Thymus (tissue), 11 donors: ENCODE data around the gene SSX4. TPM values are rescaled to one million over a fixed set of nuclear protein-coding genes. Genes with fewer than 3 reads are reported as not detected.
"Not testable (repeated sequence)": the region's sequence is repeated elsewhere in the genome, so short reads cannot be mapped to it uniquely, and the experiment has no call there.

Source experiments
- DNase-seq, 9 donors: peaks; one replicate each; pipeline ENCODE4 v3.0.0-alpha.2; 2013; ENCODE audit warnings: low spot score in 9 of 9, low read depth in 6 of 9, missing footprints in 1 of 9
- H3K27ac ChIP-seq, 2 donors: one replicate each; pipeline ENCODE4 v1.5.1; 2013; ENCODE audit warnings: control low read depth in 1 of 2, low read depth in 1 of 2, low read length in 1 of 2, mild to moderate bottlenecking in 1 of 2, moderate library complexity in 1 of 2
- H3K27me3 ChIP-seq, 2 donors: one replicate each; pipeline ENCODE4 v1.5.1; 2013; ENCODE audit warnings: low read length in 1 of 2; ENCODE audit not compliant: control insufficient read depth in 2 of 2, insufficient read depth in 1 of 2
- H3K36me3 ChIP-seq, 2 donors: one replicate each; pipeline ENCODE4 v1.5.1; 2013; ENCODE audit warnings: low read length in 1 of 2, mild to moderate bottlenecking in 1 of 2, moderate library complexity in 1 of 2; ENCODE audit not compliant: control insufficient read depth in 2 of 2, insufficient read depth in 2 of 2
- H3K4me1 ChIP-seq, 2 donors: one replicate each; pipeline ENCODE4 v1.5.1; 2013; ENCODE audit warnings: low read length in 2 of 2; ENCODE audit not compliant: control insufficient read depth in 2 of 2, insufficient read depth in 2 of 2
- H3K4me3 ChIP-seq, 2 donors: one replicate each; pipeline ENCODE4 v1.5.1; 2013; ENCODE audit warnings: low read length in 2 of 2, control low read depth in 1 of 2, mild to moderate bottlenecking in 1 of 2
- H3K9me3 ChIP-seq, 2 donors: one replicate each; pipeline ENCODE4 v1.5.1; 2013; ENCODE audit warnings: low read length in 1 of 2, mild to moderate bottlenecking in 1 of 2; ENCODE audit not compliant: control insufficient read depth in 2 of 2, insufficient read depth in 1 of 2
- WGBS: extraction: QIAGEN DNeasy Blood & Tissue Kit; methylation state at CpG from one replicate; pipeline ENCODE4 v1.1.7; 2013; 5-methylcytosine and 5-hydroxymethylcytosine counted together
- polyA plus RNA-seq: library from polyadenylated mRNA; stranded (reverse); fragments of 200-250 nt; gene quantifications from one replicate; pipeline ENCODE4 v1.2.3, GENCODE V29; 2013
- total RNA-seq: library from RNA; stranded (reverse); fragments of 120-200 nt; gene quantifications from one replicate; pipeline ENCODE4 v1.2.4, GENCODE V29; 2013
- donor health status: healthy.

The SSX4 gene
- total and polyA plus RNA-seq, 2 donors = 0.02 TPM; not detected in 1

DNA sequence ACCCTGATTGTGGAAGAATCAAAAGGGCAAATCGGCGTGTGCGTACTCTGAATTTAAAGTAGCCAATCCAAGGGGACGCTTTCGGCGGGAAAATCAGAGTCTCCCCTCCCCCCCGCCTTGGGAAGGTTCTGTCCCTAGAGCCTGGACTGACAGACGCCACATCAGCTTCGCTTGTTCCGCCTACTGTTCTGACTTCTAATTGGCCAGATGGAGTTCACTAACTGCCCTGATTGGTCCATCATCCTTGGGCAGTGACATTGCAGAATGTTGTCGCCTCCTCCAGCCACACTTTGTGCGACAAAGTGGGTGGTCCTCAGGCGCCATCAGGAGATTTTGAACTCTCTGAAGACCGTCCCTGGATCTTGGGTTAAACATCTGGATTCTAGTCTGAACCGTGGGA, 28.5 kb downstream of the SSX4 start, which contains the start of gene SSX4B:
Gene SSX4B (minus strand): TSS at position 101 of the 400 bp plus-strand sequence. CDS start 588 bp downstream, outside the sequence.
- H3K36me3 ChIP-seq, H3K27ac ChIP-seq, DNase-seq, H3K27me3 ChIP-seq, H3K9me3 ChIP-seq, H3K4me1 ChIP-seq, H3K4me3 ChIP-seq: not testable (repeated sequence)
- WGBS = no CpG with 5 or more reads among the region's 15 CpGs

DNA sequence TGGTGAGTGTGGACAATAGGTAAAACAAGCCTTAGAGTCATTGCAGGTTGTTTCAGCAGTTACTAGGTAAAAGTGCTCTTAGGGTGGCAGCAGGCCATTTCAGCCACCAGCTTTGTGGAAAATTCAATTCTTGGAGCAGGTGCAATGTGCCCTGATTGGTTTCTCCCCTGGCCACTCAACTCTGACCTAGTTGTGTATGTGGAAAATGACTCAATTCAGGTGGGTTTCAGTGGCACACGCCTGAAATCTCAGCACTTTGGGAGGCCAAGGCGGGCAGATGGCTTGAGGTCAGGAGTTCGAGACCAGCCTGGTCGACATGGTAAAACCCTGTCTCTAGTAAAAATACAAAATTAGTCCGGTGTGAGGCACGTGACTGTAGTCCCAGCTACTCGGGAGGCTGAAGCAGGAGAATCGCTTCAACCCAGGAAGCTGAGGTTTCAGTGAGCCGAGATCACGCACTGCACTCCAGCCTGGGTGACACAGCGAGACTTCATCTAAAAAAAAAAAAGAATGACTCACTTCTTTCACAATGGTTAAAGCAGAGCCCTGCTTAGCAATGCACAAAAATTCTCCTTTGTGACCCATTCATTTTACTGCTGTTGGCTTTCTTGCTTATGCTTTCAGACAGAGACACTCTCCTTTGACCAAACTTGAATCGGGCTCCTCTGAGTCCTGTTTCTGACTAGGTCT, 43.8 kb downstream of the SSX4 start:
- not testable (repeated sequence) for H3K27ac ChIP-seq, H3K27me3 ChIP-seq, H3K9me3 ChIP-seq, H3K4me1 ChIP-seq, DNase-seq, H3K4me3 ChIP-seq, H3K36me3 ChIP-seq
- WGBS = no CpG with 5 or more reads among the region's 12 CpGs

DNA sequence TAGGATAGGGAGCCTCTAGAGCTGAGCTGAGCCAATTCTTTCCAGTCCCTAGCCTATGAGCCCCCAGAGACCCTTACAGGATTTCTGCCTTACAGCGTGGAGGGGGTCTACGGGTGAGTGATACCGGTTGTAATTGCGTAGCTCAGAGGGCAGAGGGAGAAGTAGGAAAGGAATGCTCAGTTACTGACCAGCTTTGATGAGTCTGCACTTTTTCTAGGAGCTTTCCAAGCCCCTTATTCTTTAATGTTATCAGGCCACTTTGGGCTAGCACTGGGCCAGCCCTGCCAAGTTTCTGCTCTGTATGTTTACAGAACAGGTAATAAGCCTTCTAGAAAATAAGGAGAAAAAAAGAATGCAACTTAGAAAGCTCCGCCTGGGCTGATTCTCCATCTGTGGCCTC, 46.3 kb downstream of the SSX4 start:
- H3K27me3 ChIP-seq, H3K36me3 ChIP-seq, H3K4me3 ChIP-seq, DNase-seq, H3K27ac ChIP-seq, H3K9me3 ChIP-seq, H3K4me1 ChIP-seq: not testable (repeated sequence)
- 81% methylated on average over 5 of the region's 5 CpGs for WGBS

DNA sequence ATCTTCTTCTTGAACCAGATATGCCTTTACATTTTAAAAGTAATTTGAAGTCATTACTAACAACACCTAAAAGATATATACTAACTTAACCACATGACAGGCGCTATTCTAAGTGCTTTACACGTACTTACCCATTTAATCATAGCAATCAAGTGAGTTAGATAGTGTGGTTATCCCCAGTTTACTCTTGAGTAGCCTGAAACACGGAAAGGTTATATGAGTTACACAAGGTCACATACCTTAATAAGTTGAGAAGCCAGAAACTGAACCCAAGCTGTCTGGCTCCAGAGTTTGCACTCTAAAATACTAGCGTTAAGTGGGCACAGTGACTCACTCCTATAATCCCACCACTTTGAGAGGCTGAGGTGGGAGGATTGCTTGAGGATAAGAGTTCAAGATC, 46.8 kb downstream of the SSX4 start:
- not testable (repeated sequence) for H3K4me1 ChIP-seq, H3K27ac ChIP-seq, H3K27me3 ChIP-seq, H3K36me3 ChIP-seq, DNase-seq, H3K9me3 ChIP-seq, H3K4me3 ChIP-seq
- WGBS = 94% methylated on average over 4 of the region's 4 CpGs

- 86% methylated on average over 13 of the region's 13 CpGs for WGBS
- H3K4me3 ChIP-seq, H3K27me3 ChIP-seq, H3K4me1 ChIP-seq, H3K36me3 ChIP-seq, H3K27ac ChIP-seq, DNase-seq, H3K9me3 ChIP-seq: not testable (repeated sequence)
Measured at GRCh38 chrX:48433713-48434112, 50.4 kb downstream of the SSX4 start.

Other genes starting within 250 kb of the SSX4 start
- gene SSX5, start 186.7 kb upstream of the SSX4 start, total RNA-seq = not detected
- not detected for gene SSX5, start 186.7 kb upstream of the SSX4 start, polyA plus RNA-seq
- gene SSX1, start 128.1 kb upstream of the SSX4 start, total RNA-seq = not detected
- 0.09 TPM for gene SSX1, start 128.1 kb upstream of the SSX4 start, polyA plus RNA-seq
- not detected for gene SSX3, start 26.8 kb upstream of the SSX4 start, total RNA-seq
- not detected for gene SSX3, start 26.8 kb upstream of the SSX4 start, polyA plus RNA-seq
- gene SSX4B, start 28.4 kb downstream of the SSX4 start, total RNA-seq = not detected
- not detected for gene SSX4B, start 28.4 kb downstream of the SSX4 start, polyA plus RNA-seq
- 8.7 TPM for gene SLC38A5, start 86.7 kb downstream of the SSX4 start, total RNA-seq
- gene SLC38A5, start 86.7 kb downstream of the SSX4 start, polyA plus RNA-seq = 19.6 TPM
- gene FTSJ1, start 92.7 kb downstream of the SSX4 start, total RNA-seq = 34.2 TPM
- gene FTSJ1, start 92.7 kb downstream of the SSX4 start, polyA plus RNA-seq = 54.3 TPM
- gene PORCN, start 125.5 kb downstream of the SSX4 start, total RNA-seq = 3.4 TPM
- 6.1 TPM for gene PORCN, start 125.5 kb downstream of the SSX4 start, polyA plus RNA-seq
- gene EBP, start 138.3 kb downstream of the SSX4 start, total RNA-seq = 55.6 TPM
- gene EBP, start 138.3 kb downstream of the SSX4 start, polyA plus RNA-seq = 39.9 TPM
- gene TBC1D25, start 156.2 kb downstream of the SSX4 start, total RNA-seq = 3.4 TPM
- gene TBC1D25, start 156.2 kb downstream of the SSX4 start, polyA plus RNA-seq = 8.7 TPM
- 192 TPM for gene RBM3, start 190.9 kb downstream of the SSX4 start, total RNA-seq
- 213 TPM for gene RBM3, start 190.9 kb downstream of the SSX4 start, polyA plus RNA-seq
- 41.9 TPM for gene WDR13, start 214.0 kb downstream of the SSX4 start, total RNA-seq
- gene WDR13, start 214.0 kb downstream of the SSX4 start, polyA plus RNA-seq = 153 TPM